ENCODE measurements around the gene GGCX. TPM values are rescaled to one million over a fixed set of nuclear protein-coding genes. Genes with fewer than 3 reads are reported as not detected.

The GGCX gene
- total RNA-seq, 1 donor from 2014 or later: 25.5 TPM

DNA sequence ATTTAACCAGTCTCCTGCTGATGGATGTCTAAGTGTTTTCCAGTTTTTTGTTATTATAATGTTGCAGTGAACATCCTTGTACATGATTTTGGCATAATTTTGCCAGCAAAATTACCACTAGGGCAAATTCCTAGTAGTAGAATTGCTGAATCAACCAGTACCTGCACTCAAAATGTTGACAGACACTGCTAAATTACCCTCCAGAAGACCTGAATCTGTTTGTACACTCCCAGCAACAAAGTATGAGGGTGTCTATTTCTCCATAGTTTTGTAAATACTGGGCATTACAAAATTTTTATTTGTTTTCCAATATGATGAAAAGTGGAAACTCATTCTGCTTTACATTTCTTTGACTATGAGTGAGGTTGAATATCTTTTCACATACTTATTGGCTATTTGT, 33.5 kb downstream of the GGCX start:
- intact Hi-C loops (cut with micrococcal nuclease): no loop called here
- Histone ChIP-seq H3K36me3 (no peaks in the 10 kb centered on the region), H3K9me3 (replicated peaks) (no peaks in the 10 kb centered on the region), H3K27me3 (ENCODE audit: low read depth) (no peaks in the 10 kb centered on the region), H3K4me1 (peaks cover 26% of the 10 kb centered on the region), H3K4me3 (no peak overlapping the region), H3K27ac (replicated peaks) (no peak overlapping the region)
- DNase-seq: no peak
- TF ChIP-seq, protein P1, sequence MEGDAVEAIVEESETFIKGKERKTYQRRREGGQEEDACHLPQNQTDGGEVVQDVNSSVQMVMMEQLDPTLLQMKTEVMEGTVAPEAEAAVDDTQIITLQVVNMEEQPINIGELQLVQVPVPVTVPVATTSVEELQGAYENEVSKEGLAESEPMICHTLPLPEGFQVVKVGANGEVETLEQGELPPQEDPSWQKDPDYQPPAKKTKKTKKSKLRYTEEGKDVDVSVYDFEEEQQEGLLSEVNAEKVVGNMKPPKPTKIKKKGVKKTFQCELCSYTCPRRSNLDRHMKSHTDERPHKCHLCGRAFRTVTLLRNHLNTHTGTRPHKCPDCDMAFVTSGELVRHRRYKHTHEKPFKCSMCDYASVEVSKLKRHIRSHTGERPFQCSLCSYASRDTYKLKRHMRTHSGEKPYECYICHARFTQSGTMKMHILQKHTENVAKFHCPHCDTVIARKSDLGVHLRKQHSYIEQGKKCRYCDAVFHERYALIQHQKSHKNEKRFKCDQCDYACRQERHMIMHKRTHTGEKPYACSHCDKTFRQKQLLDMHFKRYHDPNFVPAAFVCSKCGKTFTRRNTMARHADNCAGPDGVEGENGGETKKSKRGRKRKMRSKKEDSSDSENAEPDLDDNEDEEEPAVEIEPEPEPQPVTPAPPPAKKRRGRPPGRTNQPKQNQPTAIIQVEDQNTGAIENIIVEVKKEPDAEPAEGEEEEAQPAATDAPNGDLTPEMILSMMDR (IDR thresholded peaks at IDR 0.05; ENCODE audit: borderline replicate concordance): no peak

DNA sequence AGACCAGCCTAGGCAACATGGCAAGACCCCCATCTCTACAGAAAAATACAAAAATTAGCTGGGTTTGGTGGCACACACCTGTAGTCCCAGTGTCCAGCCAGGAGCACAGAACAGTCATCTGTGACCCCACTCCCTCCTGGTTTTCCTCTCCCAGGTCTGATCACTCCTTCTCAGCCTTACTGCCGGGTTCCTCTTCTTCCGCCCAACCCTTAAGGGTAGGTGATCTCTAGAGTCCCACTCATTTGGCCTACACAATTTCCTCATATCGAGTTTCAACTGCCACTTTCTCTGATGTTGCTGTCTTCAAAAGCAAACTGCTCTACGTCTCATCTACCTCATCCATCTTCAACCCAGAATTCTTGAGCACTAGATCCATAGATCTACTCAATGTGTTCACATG, 35.7 kb downstream of the GGCX start:
- Histone ChIP-seq H3K9me3 (replicated peaks) (no peaks in the 10 kb centered on the region), H3K4me1 (peaks cover 26% of the 10 kb centered on the region), H3K4me3 (no peak overlapping the region), H3K27ac (replicated peaks) (peak overlapping the region; percentile 81), H3K36me3 (no peaks in the 10 kb centered on the region), H3K27me3 (ENCODE audit: low read depth) (no peaks in the 10 kb centered on the region)
- DNase-seq: no peak
- TF ChIP-seq, protein P1 (IDR thresholded peaks at IDR 0.05; ENCODE audit: borderline replicate concordance): no peak
- intact Hi-C loops (cut with micrococcal nuclease): no loop called here

DNA sequence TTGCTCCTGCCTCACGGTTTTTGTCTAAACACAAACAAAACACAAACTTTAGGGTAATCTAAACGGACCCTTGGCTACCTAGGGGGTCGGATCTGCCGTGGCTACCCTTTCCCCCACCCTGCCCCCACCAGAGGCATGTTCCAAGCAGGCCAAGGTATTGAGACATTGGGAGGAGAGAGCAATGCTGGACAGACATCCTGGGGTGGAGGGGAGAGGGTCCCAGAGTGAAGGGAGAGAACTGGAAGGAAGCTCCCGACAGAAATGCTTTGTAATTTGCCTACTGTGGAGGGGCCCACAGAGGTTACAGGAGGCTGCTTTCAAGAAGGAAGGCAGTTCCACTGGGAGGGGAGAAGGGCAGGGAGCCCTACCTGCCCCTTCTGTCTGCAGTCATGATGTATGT, 36.3 kb downstream of the GGCX start:
- TF ChIP-seq, protein P1 (IDR thresholded peaks at IDR 0.05; ENCODE audit: borderline replicate concordance): no peak
- H3K4me3 ChIP-seq: no peak overlapping the region
- no peaks in the 10 kb centered on the region for H3K36me3 ChIP-seq
- no peaks in the 10 kb centered on the region for H3K27me3 ChIP-seq (ENCODE audit: low read depth)
- H3K9me3 ChIP-seq (replicated peaks): no peaks in the 10 kb centered on the region
- DNase-seq: no peak
- peak overlapping the region; percentile 81 for H3K27ac ChIP-seq (replicated peaks)
- peaks cover 26% of the 10 kb centered on the region for H3K4me1 ChIP-seq
- intact Hi-C loops (cut with micrococcal nuclease): no loop called here

DNA sequence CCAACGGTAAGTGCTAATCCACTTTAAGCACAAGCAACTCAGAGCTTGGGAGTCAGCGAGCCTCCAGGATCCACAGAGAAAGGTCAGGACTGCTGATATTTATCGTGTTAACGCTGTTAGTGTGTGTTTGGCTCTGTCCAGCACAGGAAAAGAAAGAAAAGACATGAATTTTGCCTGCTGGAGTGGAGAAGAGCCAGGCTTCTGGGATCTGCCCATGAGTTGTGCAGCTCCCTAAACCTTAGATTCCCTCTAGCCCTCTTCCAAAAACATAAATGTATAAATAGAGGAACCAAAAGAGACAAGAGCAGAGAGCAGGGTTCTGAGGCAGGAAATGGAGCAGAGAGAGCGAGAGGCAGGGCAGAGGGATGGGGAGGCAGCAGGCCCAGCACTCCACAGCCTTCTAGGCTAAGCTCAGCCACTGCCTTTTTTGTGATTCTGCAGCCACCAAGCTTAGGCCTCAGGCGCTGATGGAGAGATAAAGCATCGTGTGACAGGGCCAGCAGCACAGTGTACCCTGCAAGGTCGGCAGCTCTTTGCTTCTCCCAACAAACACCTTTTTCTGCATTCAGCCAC, 36.9 kb downstream of the GGCX start:
- no peak for DNase-seq
- Histone ChIP-seq H3K4me3 (no peak overlapping the region), H3K9me3 (replicated peaks) (no peaks in the 10 kb centered on the region), H3K4me1 (peaks cover 26% of the 10 kb centered on the region), H3K27me3 (ENCODE audit: low read depth) (no peaks in the 10 kb centered on the region), H3K36me3 (no peaks in the 10 kb centered on the region), H3K27ac (replicated peaks) (peak overlapping the region; percentile 81)
- TF ChIP-seq, protein P1 (IDR thresholded peaks at IDR 0.05; ENCODE audit: borderline replicate concordance): no peak
- intact Hi-C loops (cut with micrococcal nuclease): no loop called here

DNA sequence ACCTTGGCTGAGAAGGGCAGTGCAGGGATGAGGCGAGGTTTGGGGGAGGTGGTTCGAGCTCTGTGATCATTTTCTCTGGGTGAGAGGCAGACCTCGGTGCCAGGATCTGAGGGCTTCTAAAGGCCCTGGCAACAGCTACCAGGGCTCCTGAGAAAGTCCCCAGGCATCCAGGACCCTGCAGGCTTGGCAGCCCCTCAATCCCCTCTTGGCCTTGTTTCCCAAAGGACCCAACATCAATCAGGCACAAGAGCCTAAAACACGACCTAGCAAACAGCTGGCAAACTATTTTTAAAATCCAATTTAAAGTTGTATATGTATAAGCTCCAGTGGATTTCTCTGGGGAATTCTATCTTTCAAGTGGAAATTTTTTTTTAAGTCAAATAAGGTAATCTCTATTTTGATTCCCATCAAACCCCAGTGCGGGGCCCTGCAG, 37.4 kb downstream of the GGCX start:
- DNase-seq: no peak
- Histone ChIP-seq H3K36me3 (no peaks in the 10 kb centered on the region), H3K4me1 (peaks cover 26% of the 10 kb centered on the region), H3K4me3 (no peak overlapping the region), H3K9me3 (replicated peaks) (no peaks in the 10 kb centered on the region), H3K27me3 (ENCODE audit: low read depth) (no peaks in the 10 kb centered on the region), H3K27ac (replicated peaks) (peak overlapping the region; percentile 81)
- intact Hi-C loops (cut with micrococcal nuclease): no loop called here
- TF ChIP-seq, protein P1 (IDR thresholded peaks at IDR 0.05; ENCODE audit: borderline replicate concordance): no peak

Measured in left ventricle myocardium inferior (tissue), 1 donor.